Kidney (tissue), 14 donors: ENCODE data around the gene TSC22D1. TPM values are rescaled to one million over a fixed set of nuclear protein-coding genes. Genes with fewer than 3 reads are reported as not detected.

Experiments
- DNase-seq, 5 donors: peaks; one replicate each; pipeline ENCODE4 v3.0.0-alpha.2; 2013 to 2020
- FAIRE-seq: peaks from 2 replicates; lab custom pipeline; 2012; peaks lifted over from hg19 to GRCh38; lab: Jason Lieb, UNC
- H3K27ac ChIP-seq, 2 donors: one replicate each; pipeline ENCODE4 v1.7.0; 2013; ENCODE audit warnings: low read depth in 2 of 2, low read length in 2 of 2, inconsistent platforms in 1 of 2
- H3K27me3 ChIP-seq: one replicate; pipeline ENCODE4 v1.7.1; 2013; ENCODE audit warnings: low read length, inconsistent platforms; ENCODE audit not compliant: control insufficient read depth, insufficient read depth
- H3K36me3 ChIP-seq, 3 donors: one replicate each; pipeline versions ENCODE4 v1.7.0 to v1.7.1; 2013; ENCODE audit warnings: low read length in 3 of 3, control low read depth in 1 of 3, inconsistent platforms in 1 of 3; ENCODE audit not compliant: insufficient read depth in 3 of 3, control insufficient read depth in 2 of 3
- H3K4me1 ChIP-seq, 3 donors: one replicate each; pipeline versions ENCODE4 v1.7.0 to v1.7.1; 2013; ENCODE audit warnings: low read length in 3 of 3, inconsistent platforms in 1 of 3, low read depth in 1 of 3; ENCODE audit not compliant: control insufficient read depth in 2 of 3, insufficient read depth in 2 of 3
- H3K4me3 ChIP-seq, 3 donors: one replicate each; pipeline versions ENCODE4 v1.7.0 to v1.8.1; 2013; ENCODE audit warnings: low read length in 3 of 3, control low read depth in 1 of 3, inconsistent platforms in 1 of 3
- H3K9ac ChIP-seq, 3 donors: one replicate each; pipeline versions ENCODE4 v1.7.0 to v1.7.1; 2013; ENCODE audit warnings: low read length in 3 of 3, control low read depth in 1 of 3, inconsistent platforms in 1 of 3
- H3K9me3 ChIP-seq, 3 donors: one replicate each; pipeline versions ENCODE4 v1.7.0 to v1.7.1; 2013; ENCODE audit warnings: low read length in 3 of 3, control low read depth in 1 of 3, inconsistent platforms in 1 of 3; ENCODE audit not compliant: control insufficient read depth in 2 of 3, insufficient read depth in 1 of 3
- CTCF ChIP-seq: IDR thresholded peaks from 3 replicates; pipeline ENCODE4 v1.5.1; 2012; ENCODE audit warnings: mild to moderate bottlenecking, moderate library complexity, borderline replicate concordance; ENCODE audit not compliant: insufficient read depth; ENCODE audit errors: extremely low read depth
- intact Hi-C: fragments of 100-400 bp; cut with DNase I; formaldehyde crosslinking; loops from one replicate; pipeline ENCODE4 v1.11.1; 2022
- polyA plus RNA-seq: library from polyadenylated mRNA; stranded (reverse); fragments of 350-450 nt; fragmentation: Illumina TruSeq; extraction: RNeasy Lipid Tissue Mini Kit (QIAGEN cat#74804); gene quantifications from one replicate; pipeline ENCODE4 v1.2.3, GENCODE V29; 2014; ENCODE audit warnings: low read depth, low replicate concordance; ENCODE audit not compliant: insufficient read depth
- total RNA-seq: library from RNA; stranded (reverse); fragmentation: NEBNext Ultra II Directional; extraction: Animal tissue kit (Norgen Biotek cat#: 25700); gene quantifications from one replicate; pipeline ENCODE4 v1.2.1, GENCODE V29; 2021
- donor health status: control.
- donor health status: control.
- donor health status: control.
- donor health status: control.
- donor health status: control.
- donor health status: DM: yes; HTN: yes; CAD: no.
- donor health status: Normal renal cell carcinoma (clear cell type).

TSC22D1 gene
- total and polyA plus RNA-seq, 2 donors from 2014 or later = 163 to 349 TPM

- Histone ChIP-seq H3K27me3 (no peaks in the 10 kb centered on the region), H3K36me3 (no peaks in the 10 kb centered on the region), H3K4me1 (peaks cover 0 to 4% (median 0%) of the 10 kb centered on the region in 3 donors), H3K27ac (no peak overlapping the region), H3K4me3 (peak overlapping the region in 1 of 3 donors; percentile 41), H3K9me3 (no peaks in the 10 kb centered on the region), H3K9ac (peak overlapping the region in 2 of 3 donors; percentile 28 to 29)
- FAIRE-seq (no peak), DNase-seq (no peak)
- intact Hi-C loops = no loop called here
- TF ChIP-seq CTCF = no peak
Observed at GRCh38 chr13:44484562-44485138, 91.5 kb downstream of the TSC22D1 start.

- intact Hi-C loops = no loop called here
- Histone ChIP-seq H3K27me3 (no peaks in the 10 kb centered on the region), H3K4me3 (no peak overlapping the region), H3K9me3 (no peaks in the 10 kb centered on the region), H3K27ac (no peak overlapping the region), H3K4me1 (peaks cover 2 to 6% (median 5%) of the 10 kb centered on the region in 3 donors), H3K9ac (no peak overlapping the region), H3K36me3 (no peaks in the 10 kb centered on the region)
- TF ChIP-seq CTCF = no peak
- DNase-seq = peak in 1 of 5 donors; percentile 23
- no peak for FAIRE-seq
Observed at GRCh38 chr13:44474122-44474910, 101.8 kb downstream of the TSC22D1 start.

- no peak overlapping the region for H3K9ac ChIP-seq
- FAIRE-seq = peak; percentile 27
- H3K27ac ChIP-seq = no peak overlapping the region
- peaks cover 4 to 6% (median 5%) of the 10 kb centered on the region in 3 donors for H3K4me1 ChIP-seq
- DNase-seq = no peak
- H3K4me3 ChIP-seq = no peak overlapping the region
- H3K27me3 ChIP-seq = no peaks in the 10 kb centered on the region
- no peaks in the 10 kb centered on the region for H3K9me3 ChIP-seq
- TF ChIP-seq CTCF = no peak
- H3K36me3 ChIP-seq = no peaks in the 10 kb centered on the region
- intact Hi-C loops = no loop called here
Observed at GRCh38 chr13:44471686-44472085, 104.4 kb downstream of the TSC22D1 start.
